Measurements from ENCODE around the gene CDC14C. TPM values are rescaled to one million over a fixed set of nuclear protein-coding genes. Genes with fewer than 3 reads are reported as not detected.

The CDC14C gene
- polyA plus RNA-seq, 1 donor from 2014 or later, result not detected

DNA sequence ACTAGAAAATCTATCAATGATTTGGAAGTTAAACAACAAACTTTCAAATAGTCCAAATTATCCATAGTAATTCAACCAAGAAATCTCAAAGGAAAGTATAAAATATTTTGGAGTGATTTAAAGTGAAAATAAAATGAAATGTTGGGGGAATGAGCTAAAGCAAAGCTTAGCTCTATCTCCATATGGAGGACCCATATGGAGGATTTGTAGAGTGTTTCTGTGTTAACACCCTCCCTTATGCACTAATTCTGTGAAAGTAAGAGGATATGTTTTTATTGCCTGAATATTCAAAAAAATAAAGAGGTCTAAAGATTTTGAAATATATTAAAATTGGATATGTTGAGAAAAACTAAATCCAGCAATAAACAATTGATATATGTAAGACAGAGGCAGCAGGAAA lies 31.6 kb downstream of the CDC14C start:
- TF ChIP-seq MXI1 (conservative IDR thresholded peaks at IDR 0.05; ENCODE audit: poor library complexity, severe bottlenecking), result no peak
- no peak for TF ChIP-seq EP300 (conservative IDR thresholded peaks at IDR 0.05; ENCODE audit: poor library complexity, severe bottlenecking)
- TF ChIP-seq, protein P1, sequence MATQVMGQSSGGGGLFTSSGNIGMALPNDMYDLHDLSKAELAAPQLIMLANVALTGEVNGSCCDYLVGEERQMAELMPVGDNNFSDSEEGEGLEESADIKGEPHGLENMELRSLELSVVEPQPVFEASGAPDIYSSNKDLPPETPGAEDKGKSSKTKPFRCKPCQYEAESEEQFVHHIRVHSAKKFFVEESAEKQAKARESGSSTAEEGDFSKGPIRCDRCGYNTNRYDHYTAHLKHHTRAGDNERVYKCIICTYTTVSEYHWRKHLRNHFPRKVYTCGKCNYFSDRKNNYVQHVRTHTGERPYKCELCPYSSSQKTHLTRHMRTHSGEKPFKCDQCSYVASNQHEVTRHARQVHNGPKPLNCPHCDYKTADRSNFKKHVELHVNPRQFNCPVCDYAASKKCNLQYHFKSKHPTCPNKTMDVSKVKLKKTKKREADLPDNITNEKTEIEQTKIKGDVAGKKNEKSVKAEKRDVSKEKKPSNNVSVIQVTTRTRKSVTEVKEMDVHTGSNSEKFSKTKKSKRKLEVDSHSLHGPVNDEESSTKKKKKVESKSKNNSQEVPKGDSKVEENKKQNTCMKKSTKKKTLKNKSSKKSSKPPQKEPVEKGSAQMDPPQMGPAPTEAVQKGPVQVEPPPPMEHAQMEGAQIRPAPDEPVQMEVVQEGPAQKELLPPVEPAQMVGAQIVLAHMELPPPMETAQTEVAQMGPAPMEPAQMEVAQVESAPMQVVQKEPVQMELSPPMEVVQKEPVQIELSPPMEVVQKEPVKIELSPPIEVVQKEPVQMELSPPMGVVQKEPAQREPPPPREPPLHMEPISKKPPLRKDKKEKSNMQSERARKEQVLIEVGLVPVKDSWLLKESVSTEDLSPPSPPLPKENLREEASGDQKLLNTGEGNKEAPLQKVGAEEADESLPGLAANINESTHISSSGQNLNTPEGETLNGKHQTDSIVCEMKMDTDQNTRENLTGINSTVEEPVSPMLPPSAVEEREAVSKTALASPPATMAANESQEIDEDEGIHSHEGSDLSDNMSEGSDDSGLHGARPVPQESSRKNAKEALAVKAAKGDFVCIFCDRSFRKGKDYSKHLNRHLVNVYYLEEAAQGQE (IDR thresholded peaks at IDR 0.05; ENCODE audit: borderline replicate concordance), result no peak
- TF ChIP-seq EZH2 (IDR thresholded peaks at IDR 0.05; ENCODE audit: borderline replicate concordance, insufficient read depth, low read length, poor library complexity, severe bottlenecking), result no peak
- TF ChIP-seq SMC3 (conservative IDR thresholded peaks at IDR 0.05; ENCODE audit: poor library complexity), result no peak
- TF ChIP-seq POLR2AphosphoS5 (IDR thresholded peaks at IDR 0.05), result no peak
- TF ChIP-seq TAF1 (IDR thresholded peaks at IDR 0.05; ENCODE audit: low read depth), result no peak
- TF ChIP-seq, protein P2, sequence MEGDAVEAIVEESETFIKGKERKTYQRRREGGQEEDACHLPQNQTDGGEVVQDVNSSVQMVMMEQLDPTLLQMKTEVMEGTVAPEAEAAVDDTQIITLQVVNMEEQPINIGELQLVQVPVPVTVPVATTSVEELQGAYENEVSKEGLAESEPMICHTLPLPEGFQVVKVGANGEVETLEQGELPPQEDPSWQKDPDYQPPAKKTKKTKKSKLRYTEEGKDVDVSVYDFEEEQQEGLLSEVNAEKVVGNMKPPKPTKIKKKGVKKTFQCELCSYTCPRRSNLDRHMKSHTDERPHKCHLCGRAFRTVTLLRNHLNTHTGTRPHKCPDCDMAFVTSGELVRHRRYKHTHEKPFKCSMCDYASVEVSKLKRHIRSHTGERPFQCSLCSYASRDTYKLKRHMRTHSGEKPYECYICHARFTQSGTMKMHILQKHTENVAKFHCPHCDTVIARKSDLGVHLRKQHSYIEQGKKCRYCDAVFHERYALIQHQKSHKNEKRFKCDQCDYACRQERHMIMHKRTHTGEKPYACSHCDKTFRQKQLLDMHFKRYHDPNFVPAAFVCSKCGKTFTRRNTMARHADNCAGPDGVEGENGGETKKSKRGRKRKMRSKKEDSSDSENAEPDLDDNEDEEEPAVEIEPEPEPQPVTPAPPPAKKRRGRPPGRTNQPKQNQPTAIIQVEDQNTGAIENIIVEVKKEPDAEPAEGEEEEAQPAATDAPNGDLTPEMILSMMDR (IDR thresholded peaks at IDR 0.05; ENCODE audit: poor library complexity, severe bottlenecking), result no peak
- no peak for TF ChIP-seq RAD21 (conservative IDR thresholded peaks at IDR 0.05)
- no peaks in the 10 kb centered on the region for H3K79me2 ChIP-seq (replicated peaks; ENCODE audit: insufficient read depth, low read length)
- no peaks in the 10 kb centered on the region for H3K9me3 ChIP-seq (ENCODE audit: low read length)
- H2AFZ ChIP-seq (ENCODE audit: low read depth, low read length), result no peak overlapping the region
- H3K27ac ChIP-seq (ENCODE audit: low read length), result no peak overlapping the region
- H3K27me3 ChIP-seq (ENCODE audit: insufficient read depth, low read depth, low read length), result no peaks in the 10 kb centered on the region
- H3K4me3 ChIP-seq (ENCODE audit: low read length), result no peak overlapping the region
- no peak overlapping the region for H3K4me2 ChIP-seq (ENCODE audit: low read length)
- H3K36me3 ChIP-seq (ENCODE audit: insufficient read depth, low read length), result no peaks in the 10 kb centered on the region
- H3F3A ChIP-seq (ENCODE audit: insufficient read depth, low read length, poor library complexity, severe bottlenecking), result no peaks in the 10 kb centered on the region
- no peaks in the 10 kb centered on the region for H4K20me1 ChIP-seq (ENCODE audit: insufficient read depth)
- H3K9me2 ChIP-seq (ENCODE audit: insufficient read depth, low read length), result no peaks in the 10 kb centered on the region
- H3K9ac ChIP-seq (ENCODE audit: low read length), result no peak overlapping the region

DNA sequence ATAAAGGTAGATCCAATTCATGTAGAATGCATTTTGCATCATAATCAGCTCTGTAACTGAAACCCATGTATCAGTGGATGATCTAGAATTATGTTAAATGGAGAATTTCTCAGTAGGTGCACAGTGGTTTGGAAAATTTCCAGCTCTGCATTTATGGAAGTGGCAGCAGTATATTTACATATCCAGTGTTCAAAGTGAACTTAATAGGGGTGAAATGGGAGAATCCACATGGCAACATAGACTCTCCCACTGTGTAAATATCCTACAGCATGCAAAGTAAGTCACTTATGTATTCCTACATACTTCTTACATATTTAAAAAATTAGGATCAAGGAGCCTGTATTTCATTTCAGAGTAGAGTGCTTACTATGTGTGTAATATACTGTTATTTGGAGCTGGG lies 35.3 kb downstream of the CDC14C start:
- H3K4me2 ChIP-seq (ENCODE audit: low read length), result no peak overlapping the region
- H3K4me3 ChIP-seq (ENCODE audit: low read length), result no peak overlapping the region
- no peak overlapping the region for H3K27ac ChIP-seq (ENCODE audit: low read length)
- TF ChIP-seq RAD21 (conservative IDR thresholded peaks at IDR 0.05), result no peak
- TF ChIP-seq TAF1 (IDR thresholded peaks at IDR 0.05; ENCODE audit: low read depth), result no peak
- no peak for TF ChIP-seq EP300 (conservative IDR thresholded peaks at IDR 0.05; ENCODE audit: poor library complexity, severe bottlenecking)
- TF ChIP-seq, protein P2 (IDR thresholded peaks at IDR 0.05; ENCODE audit: poor library complexity, severe bottlenecking), result no peak
- TF ChIP-seq POLR2AphosphoS5 (IDR thresholded peaks at IDR 0.05), result no peak
- TF ChIP-seq SMC3 (conservative IDR thresholded peaks at IDR 0.05; ENCODE audit: poor library complexity), result no peak
- TF ChIP-seq EZH2 (IDR thresholded peaks at IDR 0.05; ENCODE audit: borderline replicate concordance, insufficient read depth, low read length, poor library complexity, severe bottlenecking), result no peak
- TF ChIP-seq MXI1 (conservative IDR thresholded peaks at IDR 0.05; ENCODE audit: poor library complexity, severe bottlenecking), result no peak
- TF ChIP-seq, protein P1 (IDR thresholded peaks at IDR 0.05; ENCODE audit: borderline replicate concordance), result no peak
- no peaks in the 10 kb centered on the region for H3K9me2 ChIP-seq (ENCODE audit: insufficient read depth, low read length)
- H3K36me3 ChIP-seq (ENCODE audit: insufficient read depth, low read length), result no peaks in the 10 kb centered on the region
- H2AFZ ChIP-seq (ENCODE audit: low read depth, low read length), result no peak overlapping the region
- no peaks in the 10 kb centered on the region for H3K9me3 ChIP-seq (ENCODE audit: low read length)
- no peaks in the 10 kb centered on the region for H3K27me3 ChIP-seq (ENCODE audit: insufficient read depth, low read depth, low read length)
- H3K79me2 ChIP-seq (replicated peaks; ENCODE audit: insufficient read depth, low read length), result no peaks in the 10 kb centered on the region
- no peaks in the 10 kb centered on the region for H3F3A ChIP-seq (ENCODE audit: insufficient read depth, low read length, poor library complexity, severe bottlenecking)
- no peak overlapping the region for H3K9ac ChIP-seq (ENCODE audit: low read length)
- H4K20me1 ChIP-seq (ENCODE audit: insufficient read depth), result no peaks in the 10 kb centered on the region
